ENCODE data around the gene ADCK1.
"Not testable (repeated sequence)": the region's sequence is repeated elsewhere in the genome, so short reads cannot be mapped to it uniquely, and the experiment has no call there.

ADCK1 gene

GRCh38 chr14:77812028-77812427 lies 12.1 kb downstream of the ADCK1 start:
- H3K9me3 ChIP-seq (ENCODE audit: insufficient read depth, low read length), result no peaks in the 10 kb centered on the region
- no peak overlapping the region for H2AFZ ChIP-seq (ENCODE audit: low read depth, low read length, severe bottlenecking)
- H3K9me2 ChIP-seq (replicated peaks; ENCODE audit: insufficient read depth, low read length), result no peaks in the 10 kb centered on the region
- H3K9ac ChIP-seq (ENCODE audit: low read length), result no peak overlapping the region
- H4K20me1 ChIP-seq (ENCODE audit: low read depth, low read length), result no peaks in the 10 kb centered on the region
- H3K4me2 ChIP-seq (ENCODE audit: low read depth, low read length, poor library complexity, severe bottlenecking), result no peak overlapping the region
- no peaks in the 10 kb centered on the region for H3K79me2 ChIP-seq (ENCODE audit: insufficient read depth, low read length)
- no peaks in the 10 kb centered on the region for H3K27me3 ChIP-seq (ENCODE audit: low read length)
- H3K36me3 ChIP-seq (ENCODE audit: low read length), result no peaks in the 10 kb centered on the region
- H3F3A ChIP-seq (ENCODE audit: insufficient read depth), result no peaks in the 10 kb centered on the region
- no peak overlapping the region for H3K4me3 ChIP-seq (ENCODE audit: insufficient read depth, low read length, poor library complexity, severe bottlenecking)
- no peak for TF ChIP-seq EZH2phosphoT487 (conservative IDR thresholded peaks at IDR 0.05; ENCODE audit: low read length)
- TF ChIP-seq CTCF (IDR thresholded peaks at IDR 0.05; ENCODE audit: insufficient read depth, low read length, poor library complexity, severe bottlenecking), result no peak
- H3K27ac ChIP-seq (ENCODE audit: low read depth, low read length), result no peak overlapping the region

GRCh38 chr14:77812682-77813081 lies 12.8 kb downstream of the ADCK1 start:
- H3K79me2 ChIP-seq (ENCODE audit: insufficient read depth, low read length); H3K36me3 ChIP-seq (ENCODE audit: low read length); H3K9me3 ChIP-seq (ENCODE audit: insufficient read depth, low read length); H3K4me2 ChIP-seq (ENCODE audit: low read depth, low read length, poor library complexity, severe bottlenecking); H3K4me3 ChIP-seq (ENCODE audit: insufficient read depth, low read length, poor library complexity, severe bottlenecking); H3F3A ChIP-seq (ENCODE audit: insufficient read depth); H2AFZ ChIP-seq (ENCODE audit: low read depth, low read length, severe bottlenecking); H3K9ac ChIP-seq (ENCODE audit: low read length); H3K27me3 ChIP-seq (ENCODE audit: low read length); H3K9me2 ChIP-seq (replicated peaks; ENCODE audit: insufficient read depth, low read length); H3K27ac ChIP-seq (ENCODE audit: low read depth, low read length); H4K20me1 ChIP-seq (ENCODE audit: low read depth, low read length): not testable (repeated sequence)

GRCh38 chr14:77822307-77822706 lies 22.4 kb downstream of the ADCK1 start:
- no peaks in the 10 kb centered on the region for H4K20me1 ChIP-seq (ENCODE audit: low read depth, low read length)
- no peaks in the 10 kb centered on the region for H3K9me2 ChIP-seq (replicated peaks; ENCODE audit: insufficient read depth, low read length)
- no peaks in the 10 kb centered on the region for H3K36me3 ChIP-seq (ENCODE audit: low read length)
- H3K27me3 ChIP-seq (ENCODE audit: low read length), result no peaks in the 10 kb centered on the region
- H3K4me3 ChIP-seq (ENCODE audit: insufficient read depth, low read length, poor library complexity, severe bottlenecking), result no peak overlapping the region
- H2AFZ ChIP-seq (ENCODE audit: low read depth, low read length, severe bottlenecking), result no peak overlapping the region
- H3K9ac ChIP-seq (ENCODE audit: low read length), result no peak overlapping the region
- H3K27ac ChIP-seq (ENCODE audit: low read depth, low read length), result no peak overlapping the region
- no peak overlapping the region for H3K4me2 ChIP-seq (ENCODE audit: low read depth, low read length, poor library complexity, severe bottlenecking)
- no peak for TF ChIP-seq CTCF (IDR thresholded peaks at IDR 0.05; ENCODE audit: insufficient read depth, low read length, poor library complexity, severe bottlenecking)
- no peak for TF ChIP-seq EZH2phosphoT487 (conservative IDR thresholded peaks at IDR 0.05; ENCODE audit: low read length)
- no peaks in the 10 kb centered on the region for H3K79me2 ChIP-seq (ENCODE audit: insufficient read depth, low read length)
- H3K9me3 ChIP-seq (ENCODE audit: insufficient read depth, low read length), result no peaks in the 10 kb centered on the region
- H3F3A ChIP-seq (ENCODE audit: insufficient read depth), result no peaks in the 10 kb centered on the region

GRCh38 chr14:77822741-77823140 lies 22.8 kb downstream of the ADCK1 start:
- TF ChIP-seq CTCF (IDR thresholded peaks at IDR 0.05; ENCODE audit: insufficient read depth, low read length, poor library complexity, severe bottlenecking), result no peak
- no peak for TF ChIP-seq EZH2phosphoT487 (conservative IDR thresholded peaks at IDR 0.05; ENCODE audit: low read length)
- Histone ChIP-seq H3F3A (ENCODE audit: insufficient read depth) (no peaks in the 10 kb centered on the region), H2AFZ (ENCODE audit: low read depth, low read length, severe bottlenecking) (no peak overlapping the region)

More at GRCh38 chr14:77822741-77823140, 22.8 kb downstream of the ADCK1 start:
- no peak overlapping the region for H3K9ac ChIP-seq (ENCODE audit: low read length)
- H4K20me1 ChIP-seq (ENCODE audit: low read depth, low read length), result no peaks in the 10 kb centered on the region
- no peaks in the 10 kb centered on the region for H3K9me2 ChIP-seq (replicated peaks; ENCODE audit: insufficient read depth, low read length)
- no peak overlapping the region for H3K27ac ChIP-seq (ENCODE audit: low read depth, low read length)
- H3K9me3 ChIP-seq (ENCODE audit: insufficient read depth, low read length), result no peaks in the 10 kb centered on the region
- no peaks in the 10 kb centered on the region for H3K27me3 ChIP-seq (ENCODE audit: low read length)
- no peaks in the 10 kb centered on the region for H3K36me3 ChIP-seq (ENCODE audit: low read length)
- H3K4me3 ChIP-seq (ENCODE audit: insufficient read depth, low read length, poor library complexity, severe bottlenecking), result no peak overlapping the region
- H3K4me2 ChIP-seq (ENCODE audit: low read depth, low read length, poor library complexity, severe bottlenecking), result no peak overlapping the region
- H3K79me2 ChIP-seq (ENCODE audit: insufficient read depth, low read length), result no peaks in the 10 kb centered on the region
